SK-N-SH (cell line): ENCODE data around the gene PLD3. TPM values are rescaled to one million over a fixed set of nuclear protein-coding genes. Genes with fewer than 3 reads are reported as not detected.

Experiments
- CTCF ChIA-PET: fragments of 300-600, 350-600 bp; formaldehyde crosslinking; extraction: SDS; loops from one replicate; lab custom pipeline; 2021; lab: Yijun Ruan, JAX
- POLR2A ChIA-PET: fragments of 350-600 bp; sonication (Branson Sonifier 250); formaldehyde crosslinking; extraction: SDS; loops from one replicate; lab custom pipeline; 2020; ENCODE audit warnings: antibody characterized with exemption, inconsistent platforms; lab: Yijun Ruan, JAX
- DNase-seq: peaks from one replicate; pipeline ENCODE4 v3.0.0; 2012
- H2AFZ ChIP-seq: fragments of 200-600 bp; sonication (generic); 2 replicates; pipeline ENCODE4 v1.8.1; 2016; ENCODE audit warnings: antibody characterized with exemption, mild to moderate bottlenecking, low read depth
- H3F3A ChIP-seq: fragments of 200-600 bp; sonication (generic); replicated peaks from 2 replicates; pipeline ENCODE3; 2016; ENCODE audit warnings: antibody characterized with exemption, mild to moderate bottlenecking; ENCODE audit not compliant: insufficient read depth
- H3K27ac ChIP-seq, 2 experiments: fragments of 200-500 bp in 1 of 2; fragments of 200-600 bp in 1 of 2; sonication (Bioruptor generic) in 1 of 2; sonication (generic), shearing (Covaris generic) in 1 of 2; 2 replicates each; pipeline versions ENCODE4 v1.5.1 to v1.6.1; 2014 to 2016; ENCODE audit warnings: low read depth in 2 of 2, inconsistent platforms in 1 of 2, low read length in 1 of 2, mild to moderate bottlenecking in 1 of 2, mixed read lengths in 1 of 2
- H3K27me3 ChIP-seq: fragments of 200-600 bp; sonication (generic), shearing (Covaris generic); 2 replicates; pipeline ENCODE4 v1.6.1; 2016; ENCODE audit warnings: mixed run types; ENCODE audit not compliant: insufficient read depth
- H3K36me3 ChIP-seq, 2 experiments: fragments of 200-500 bp in 1 of 2; fragments of 200-600 bp in 1 of 2; sonication (Bioruptor generic) in 1 of 2; sonication (generic) in 1 of 2; replicated peaks in 1 of 2; 2 replicates each; pipeline versions ENCODE3 to v1.5.1; 2014 to 2016; ENCODE audit warnings: low read length in 1 of 2, mild to moderate bottlenecking in 1 of 2; ENCODE audit not compliant: insufficient read depth in 2 of 2, control insufficient read depth in 1 of 2
- H3K4me1 ChIP-seq, 2 experiments: fragments of 200-500 bp in 1 of 2; fragments of 200-600 bp in 1 of 2; sonication (Bioruptor generic) in 1 of 2; sonication (generic), shearing (Covaris generic) in 1 of 2; 2 replicates each; pipeline versions ENCODE4 v1.5.1 to v1.6.1; 2014 to 2016; ENCODE audit warnings: low read depth in 1 of 2, low read length in 1 of 2, mixed run types in 1 of 2; ENCODE audit not compliant: insufficient read depth in 2 of 2, control insufficient read depth in 1 of 2
- H3K4me2 ChIP-seq: fragments of 200-600 bp; sonication (generic), shearing (Covaris generic); 2 replicates; pipeline ENCODE4 v1.6.1; 2017; ENCODE audit warnings: mixed run types
- H3K4me3 ChIP-seq, 2 experiments: fragments of 200-500 bp in 1 of 2; fragments of 200-600 bp in 1 of 2; sonication (Bioruptor generic) in 1 of 2; sonication (generic), shearing (Covaris generic) in 1 of 2; 2 replicates each; pipeline versions ENCODE4 v1.5.1 to v1.8.1; 2014 to 2016; ENCODE audit warnings: low read depth in 2 of 2, inconsistent platforms in 1 of 2, low read length in 1 of 2, mild to moderate bottlenecking in 1 of 2, mixed read lengths in 1 of 2, moderate library complexity in 1 of 2
- H3K79me2 ChIP-seq: fragments of 200-600 bp; sonication (generic); 2 replicates; pipeline ENCODE4 v1.8.1; 2017; ENCODE audit warnings: mild to moderate bottlenecking; ENCODE audit not compliant: insufficient read depth
- H3K9ac ChIP-seq: fragments of 200-600 bp; sonication (generic); 2 replicates; pipeline ENCODE4 v1.6.1; 2017; ENCODE audit warnings: mixed run types
- H3K9me2 ChIP-seq: fragments of 200-600 bp; sonication (generic); 2 replicates; pipeline ENCODE4 v1.6.1; 2017; ENCODE audit warnings: mixed run types
- H3K9me3 ChIP-seq: fragments of 200-600 bp; sonication (generic); 2 replicates; pipeline ENCODE4 v1.6.1; 2017; ENCODE audit warnings: mixed run types, mild to moderate bottlenecking, moderate library complexity
- H4K20me1 ChIP-seq: fragments of 200-600 bp; sonication (generic); 2 replicates; pipeline ENCODE4 v1.6.1; 2017; ENCODE audit warnings: mild to moderate bottlenecking, mixed run types; ENCODE audit not compliant: insufficient read depth
- CHD2 ChIP-seq: fragments of 150-350 bp; IDR thresholded peaks from 2 replicates; pipeline ENCODE4 v1.6.1; 2018; ENCODE audit warnings: low read length; ENCODE audit not compliant: partially characterized antibody
- ELF1 ChIP-seq: IDR thresholded peaks from 2 replicates; pipeline ENCODE4 v1.4.0; 2012
- EZH2phosphoT487 ChIP-seq: fragments of 200-600 bp; sonication (generic); IDR thresholded peaks from 2 replicates; pipeline ENCODE4 v1.6.1; 2017; ENCODE audit warnings: low read depth, mixed run types, mild to moderate bottlenecking, antibody characterized with exemption, moderate library complexity, borderline replicate concordance
- FOXJ3 ChIP-seq: sonication (generic); formaldehyde crosslinking; IDR thresholded peaks from 2 replicates; pipeline ENCODE4 v1.5.1; 2020; ENCODE audit warnings: mild to moderate bottlenecking, missing genetic modification reagents
- FOXM1 ChIP-seq: IDR thresholded peaks from 2 replicates; pipeline ENCODE4 v1.4.0; 2012; ENCODE audit warnings: low read depth, mild to moderate bottlenecking
- GABPA ChIP-seq: IDR thresholded peaks from 2 replicates; pipeline ENCODE4 v1.4.0; 2012; ENCODE audit warnings: low read depth, mild to moderate bottlenecking
- GATA2 ChIP-seq: sonication (generic); formaldehyde crosslinking; IDR thresholded peaks from 2 replicates; pipeline ENCODE4 v1.5.0; 2020; ENCODE audit warnings: mild to moderate bottlenecking, missing genetic modification reagents
- JUND ChIP-seq: IDR thresholded peaks from 2 replicates; pipeline ENCODE4 v1.4.0; 2012
- NRF1 ChIP-seq: IDR thresholded peaks from 2 replicates; pipeline ENCODE4 v1.6.1; 2012; ENCODE audit warnings: low read depth, mild to moderate bottlenecking, low read length
- PBX3 ChIP-seq: IDR thresholded peaks from 2 replicates; pipeline ENCODE4; 2012
- RAD21 ChIP-seq: IDR thresholded peaks from 2 replicates; pipeline ENCODE4 v1.6.1; 2012; ENCODE audit warnings: mild to moderate bottlenecking, low read length
- SIN3A ChIP-seq: IDR thresholded peaks from 2 replicates; pipeline ENCODE4 v1.6.1; 2012; ENCODE audit warnings: low read depth, mild to moderate bottlenecking, low read length, moderate library complexity, borderline replicate concordance
- SMC3 ChIP-seq: IDR thresholded peaks from 2 replicates; pipeline ENCODE4 v1.6.1; 2012; ENCODE audit warnings: low read depth, low read length, improper control_type of control experiment
- USF1 ChIP-seq: IDR thresholded peaks from 2 replicates; pipeline ENCODE4 v1.4.0; 2012; ENCODE audit warnings: low read depth, borderline replicate concordance
- YY1 ChIP-seq: IDR thresholded peaks from 2 replicates; pipeline ENCODE4 v1.4.0; 2012; ENCODE audit warnings: low read depth, mild to moderate bottlenecking
- WGBS: methylation state at CpG from one replicate; pipeline ENCODE4 v1.1.6; 2017; ENCODE audit warnings: low lambda C conversion rate; 5-methylcytosine and 5-hydroxymethylcytosine counted together
- polyA plus RNA-seq, 3 experiments: library from polyadenylated mRNA; depleted of rRNA; stranded (reverse); fragments of >200 nt; gene quantifications; 2 replicates each; pipeline ENCODE4 v1.2.3, GENCODE V29; 2012
- TF ChIP-seq, protein P1 (sequence below): IDR thresholded peaks from 2 replicates; pipeline ENCODE4 v1.4.0; 2012; ENCODE audit warnings: low read depth, borderline replicate concordance

Gene PLD3
- polyA plus RNA-seq, 1 of the 3 experiments (the other 2 are of a cell fraction): 511 TPM

GRCh38 chr19:40388481-40388880 lies 40.0 kb downstream of the PLD3 start:
- Histone ChIP-seq H3K9ac (no peak overlapping the region), H3K79me2 (no peaks in the 10 kb centered on the region), H3K27me3 (no peaks in the 10 kb centered on the region), H3K4me1 (no peaks in the 10 kb centered on the region), H3F3A (no peaks in the 10 kb centered on the region), H4K20me1 (no peaks in the 10 kb centered on the region), H3K9me2 (no peaks in the 10 kb centered on the region), H2AFZ (no peak overlapping the region), H3K36me3 (no peaks in the 10 kb centered on the region), H3K4me2 (no peak overlapping the region), H3K4me3 (no peak overlapping the region), H3K27ac (no peak overlapping the region), H3K9me3 (no peaks in the 10 kb centered on the region)
- TF ChIP-seq GATA2: no peak
- TF ChIP-seq YY1: no peak
- no peak for TF ChIP-seq JUND
- no peak for TF ChIP-seq FOXM1
- no peak for TF ChIP-seq RAD21
- 84% methylated on average over 3 of the region's 3 CpGs for WGBS
- CTCF ChIA-PET: no interaction called here
- DNase-seq: no peak
- POLR2A ChIA-PET: no interaction called here

GRCh38 chr19:40389404-40390083 lies 41.0 kb downstream of the PLD3 start:
- H3K4me3 ChIP-seq: no peak overlapping the region
- TF ChIP-seq PBX3 (no peak), SIN3A (no peak), FOXM1 (no peak), GABPA (no peak), ELF1 (no peak), USF1 (no peak), CHD2 (no peak), JUND (no peak), EZH2phosphoT487 (no peak), NRF1 (no peak), SMC3 (no peak), FOXJ3 (CRISPR knock-in tag) (no peak), YY1 (no peak)
- TF ChIP-seq, protein P1, sequence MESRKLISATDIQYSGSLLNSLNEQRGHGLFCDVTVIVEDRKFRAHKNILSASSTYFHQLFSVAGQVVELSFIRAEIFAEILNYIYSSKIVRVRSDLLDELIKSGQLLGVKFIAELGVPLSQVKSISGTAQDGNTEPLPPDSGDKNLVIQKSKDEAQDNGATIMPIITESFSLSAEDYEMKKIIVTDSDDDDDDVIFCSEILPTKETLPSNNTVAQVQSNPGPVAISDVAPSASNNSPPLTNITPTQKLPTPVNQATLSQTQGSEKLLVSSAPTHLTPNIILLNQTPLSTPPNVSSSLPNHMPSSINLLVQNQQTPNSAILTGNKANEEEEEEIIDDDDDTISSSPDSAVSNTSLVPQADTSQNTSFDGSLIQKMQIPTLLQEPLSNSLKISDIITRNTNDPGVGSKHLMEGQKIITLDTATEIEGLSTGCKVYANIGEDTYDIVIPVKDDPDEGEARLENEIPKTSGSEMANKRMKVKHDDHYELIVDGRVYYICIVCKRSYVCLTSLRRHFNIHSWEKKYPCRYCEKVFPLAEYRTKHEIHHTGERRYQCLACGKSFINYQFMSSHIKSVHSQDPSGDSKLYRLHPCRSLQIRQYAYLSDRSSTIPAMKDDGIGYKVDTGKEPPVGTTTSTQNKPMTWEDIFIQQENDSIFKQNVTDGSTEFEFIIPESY: no peak
- TF ChIP-seq, all 33 proteins: peak for 0

More at GRCh38 chr19:40389404-40390083, 41.0 kb downstream of the PLD3 start:
- Histone ChIP-seq H3K9me2 (no peaks in the 10 kb centered on the region), H2AFZ (no peak overlapping the region), H3K4me2 (no peak overlapping the region), H4K20me1 (no peaks in the 10 kb centered on the region), H3K4me1 (no peaks in the 10 kb centered on the region), H3K9me3 (no peaks in the 10 kb centered on the region), H3K27ac (no peak overlapping the region), H3K36me3 (no peaks in the 10 kb centered on the region), H3K9ac (no peak overlapping the region), H3F3A (no peaks in the 10 kb centered on the region), H3K79me2 (no peaks in the 10 kb centered on the region), H3K27me3 (no peaks in the 10 kb centered on the region)
- no peak for DNase-seq
- WGBS: 90% methylated on average over 26 of the region's 33 CpGs
- CTCF ChIA-PET: no interaction called here
- POLR2A ChIA-PET: interaction anchor here (0.8 kb wide), 1 partner anchor 10 kb away, joined by 3 read pairs; no protein-coding TSS in a partner anchor
